HG03432 (cell line): ENCODE measurements around the gene BAIAP2.
"Not testable (repeated sequence)": the region's sequence is repeated elsewhere in the genome, so short reads cannot be mapped to it uniquely, and the experiment has no call there.

ENCODE experiments used
- ATAC-seq: cut with Tn5 transposase; IDR thresholded peaks from one replicate; pipeline ENCODE4 v1.9.1; 2021; ENCODE audit warnings: mild to moderate bottlenecking, moderate library complexity; ENCODE audit not compliant: unreplicated experiment

BAIAP2 gene

GRCh38 chr17:81020767-81021497 lies 14.0 kb upstream of the BAIAP2 start:
- ATAC-seq, result no peak

- ATAC-seq, result no peak
Measured at GRCh38 chr17:81021531-81022343, 13.2 kb upstream of the BAIAP2 start.

- no peak for ATAC-seq
Measured at GRCh38 chr17:81022344-81022676, 12.6 kb upstream of the BAIAP2 start.

- ATAC-seq, result no peak
Measured at GRCh38 chr17:81025065-81025740, 9.7 kb upstream of the BAIAP2 start.

GRCh38 chr17:81025741-81026129 lies 9.2 kb upstream of the BAIAP2 start:
- ATAC-seq, result no peak

GRCh38 chr17:81026266-81027036 lies 8.5 kb upstream of the BAIAP2 start:
- ATAC-seq, result no peak

- no peak for ATAC-seq
Measured at GRCh38 chr17:81027038-81027437, 7.9 kb upstream of the BAIAP2 start.

- no peak for ATAC-seq
Measured at GRCh38 chr17:81027591-81028505, 7.1 kb upstream of the BAIAP2 start.

GRCh38 chr17:81028506-81028858 lies 6.5 kb upstream of the BAIAP2 start:
- no peak for ATAC-seq

GRCh38 chr17:81029859-81030258 lies 5.1 kb upstream of the BAIAP2 start:
- ATAC-seq, result no peak

- not testable (repeated sequence) for ATAC-seq
Measured at GRCh38 chr17:81030312-81030711, 4.6 kb upstream of the BAIAP2 start.

GRCh38 chr17:81030741-81031565 lies 4.0 kb upstream of the BAIAP2 start:
- no peak for ATAC-seq

- no peak for ATAC-seq
Measured at GRCh38 chr17:81031566-81032550, 3.1 kb upstream of the BAIAP2 start.

GRCh38 chr17:81032641-81033480 lies 2.1 kb upstream of the BAIAP2 start:
- ATAC-seq, result no peak

- no peak for ATAC-seq
Measured at GRCh38 chr17:81033535-81034167, 1.3 kb upstream of the BAIAP2 start.

- ATAC-seq, result peak; percentile 6
Measured at GRCh38 chr17:81034168-81034777, 678 bp upstream of the BAIAP2 start.
